Measurements from ENCODE around the gene KLHL3.
"Not testable (repeated sequence)": the region's sequence is repeated elsewhere in the genome, so short reads cannot be mapped to it uniquely, and the experiment has no call there.

The KLHL3 gene

DNA sequence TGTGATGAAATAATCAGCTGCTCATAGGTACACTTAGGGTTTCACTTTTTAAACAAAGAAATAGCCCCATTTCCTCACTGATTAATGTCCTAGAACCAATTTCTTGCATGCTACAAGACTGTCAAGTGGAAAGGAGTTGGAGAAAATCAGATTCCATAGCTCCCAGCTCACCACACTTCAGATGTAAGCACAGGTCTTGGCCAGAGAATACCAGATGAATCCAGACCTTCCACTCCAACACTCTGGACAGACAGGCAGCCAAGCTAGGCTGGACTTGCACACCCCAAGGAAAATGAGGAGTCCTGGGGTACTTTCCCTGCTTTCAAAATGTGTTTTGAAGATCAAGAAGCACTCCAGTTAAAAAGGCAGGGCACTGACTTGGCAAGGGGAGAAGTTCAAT, 68.5 kb downstream of the KLHL3 start:
- no peak for DNase-seq (ENCODE audit: low spot score)

DNA sequence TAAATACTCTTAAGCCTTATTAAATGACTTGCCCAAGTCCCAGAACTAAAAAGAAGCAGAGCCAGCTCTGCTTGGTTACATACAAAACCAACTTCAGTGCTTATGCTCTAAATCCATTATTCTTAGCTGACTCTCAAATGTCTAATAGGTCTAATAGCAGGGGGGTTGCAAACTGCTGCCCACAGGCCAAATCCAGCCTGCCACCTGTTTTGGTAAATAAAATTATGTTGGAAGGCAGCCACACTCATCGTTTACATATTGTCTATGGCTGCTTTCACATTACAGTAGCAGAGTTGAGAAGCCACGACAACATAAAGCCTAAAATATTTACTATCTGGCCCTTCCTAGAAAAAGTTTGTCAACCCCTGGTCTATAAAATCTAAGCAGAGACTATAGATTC, 69.0 kb downstream of the KLHL3 start:
- no peak for DNase-seq (ENCODE audit: low spot score)

DNA sequence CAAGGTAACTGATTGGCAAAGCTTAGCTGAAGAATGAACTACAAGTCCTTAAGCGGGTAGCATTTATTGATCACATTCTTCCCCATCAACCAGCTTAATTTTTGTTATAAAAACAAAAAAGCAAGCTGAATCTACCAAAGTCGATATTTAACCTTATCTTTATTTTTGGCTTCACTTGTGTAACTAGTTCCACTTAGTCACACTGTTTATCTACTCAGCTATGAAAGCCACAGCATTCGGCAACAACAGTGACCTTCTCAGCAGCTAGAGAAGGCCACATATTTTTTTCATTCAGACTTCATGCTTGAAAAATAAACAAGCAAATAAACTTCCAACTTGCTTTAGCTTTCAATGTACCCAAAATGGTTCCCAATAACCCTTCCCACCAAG, 69.4 kb downstream of the KLHL3 start:
- DNase-seq (ENCODE audit: low spot score): no peak

DNA sequence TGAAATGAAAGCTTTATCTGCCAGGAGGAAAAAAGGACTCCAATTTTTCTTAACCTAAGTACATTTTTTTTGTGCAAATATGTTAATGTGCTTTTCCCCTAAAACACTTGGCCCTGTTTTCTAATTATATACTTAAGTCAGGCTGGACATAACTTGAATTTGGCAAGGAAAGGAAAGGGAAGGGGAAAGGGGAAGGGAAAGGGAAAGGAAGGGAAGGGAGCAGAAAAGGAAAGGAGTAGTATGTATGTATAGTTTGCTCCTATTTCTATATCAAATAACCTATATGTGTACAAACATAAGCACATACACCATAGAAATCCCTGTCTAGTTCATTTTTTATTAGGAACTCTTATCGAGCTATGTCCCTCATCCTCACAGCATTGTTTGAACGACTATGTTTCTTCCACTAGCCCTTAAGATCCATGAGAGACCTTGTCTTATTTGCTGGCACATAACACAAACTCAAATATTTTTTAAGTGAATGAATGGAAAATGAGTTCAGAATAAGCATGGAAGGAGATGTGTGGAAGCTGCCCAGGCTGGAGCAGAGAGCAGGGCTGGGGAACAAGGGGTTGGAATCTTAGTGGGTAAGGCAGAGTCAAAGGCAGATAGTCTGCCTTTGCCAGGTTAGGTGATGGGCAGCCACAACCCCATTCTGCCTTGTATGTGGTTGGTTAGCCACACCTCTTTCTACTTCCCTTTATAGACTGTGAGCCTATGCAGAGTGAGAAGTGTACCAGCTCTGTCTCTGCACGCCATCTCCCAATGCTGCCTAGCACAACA, 70.0 kb downstream of the KLHL3 start:
- DNase-seq (ENCODE audit: low spot score): no peak

DNA sequence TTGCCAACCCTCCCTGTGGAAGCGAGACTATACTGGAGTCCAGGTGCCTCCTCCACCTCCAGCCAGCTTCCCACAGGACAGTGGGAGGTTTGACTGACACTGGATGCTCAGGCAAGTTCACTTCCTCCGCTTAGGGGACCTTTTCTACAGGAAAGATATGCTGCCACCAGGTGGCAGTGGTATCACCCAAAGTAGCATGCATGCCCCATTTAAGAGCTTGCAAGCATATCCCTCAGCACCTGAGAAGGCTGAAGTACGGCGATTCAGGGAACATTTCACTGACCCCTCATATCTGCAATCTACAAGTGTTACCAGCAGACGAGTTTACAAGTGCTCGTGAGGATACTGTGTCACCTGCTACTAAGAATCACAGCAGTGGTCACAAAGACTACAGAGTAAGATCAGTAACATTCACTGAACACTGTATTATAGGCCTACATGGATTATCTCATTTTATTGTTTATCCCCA, 75.5 kb downstream of the KLHL3 start:
- DNase-seq (ENCODE audit: low spot score): peak; percentile 49

DNA sequence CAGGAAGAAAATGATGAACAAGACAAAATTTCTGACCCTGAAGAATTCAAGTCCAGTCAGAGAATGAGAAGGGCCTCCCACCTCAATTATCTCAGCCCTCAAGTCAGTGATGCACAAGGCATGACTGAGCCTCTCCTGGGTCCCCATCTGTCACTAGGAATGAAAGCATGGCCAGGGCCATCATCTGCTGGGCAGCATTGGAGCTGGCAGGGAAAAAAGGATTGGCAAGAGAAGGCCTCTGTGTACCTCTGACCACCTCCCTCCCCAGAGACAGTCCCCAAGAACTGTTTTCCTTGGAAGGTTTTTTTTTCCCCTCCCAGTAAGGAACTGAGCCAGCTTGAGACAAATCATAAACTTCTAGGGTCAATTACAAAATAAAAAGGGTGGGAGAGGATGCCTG, 76.7 kb downstream of the KLHL3 start:
- DNase-seq (ENCODE audit: low spot score): no peak

DNA sequence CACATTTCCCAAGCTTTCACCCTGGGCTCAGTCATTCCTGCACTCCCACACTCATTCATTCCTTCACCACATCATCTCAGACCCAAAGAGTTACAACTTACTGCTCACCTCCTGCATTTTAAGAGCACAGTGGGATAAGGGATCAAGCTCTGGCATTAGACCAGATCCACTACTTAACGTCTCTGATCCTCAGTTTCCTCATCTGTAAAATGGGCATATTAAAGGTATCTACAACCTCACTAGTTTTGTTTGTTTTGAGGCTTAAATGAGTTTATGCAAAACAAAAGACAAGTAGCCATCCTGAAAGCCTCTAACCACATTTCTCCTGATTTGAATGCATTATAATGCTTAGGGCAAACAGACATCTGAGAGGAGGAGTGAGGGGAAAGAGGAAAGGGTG, 77.6 kb downstream of the KLHL3 start:
- DNase-seq (ENCODE audit: low spot score): no peak

DNA sequence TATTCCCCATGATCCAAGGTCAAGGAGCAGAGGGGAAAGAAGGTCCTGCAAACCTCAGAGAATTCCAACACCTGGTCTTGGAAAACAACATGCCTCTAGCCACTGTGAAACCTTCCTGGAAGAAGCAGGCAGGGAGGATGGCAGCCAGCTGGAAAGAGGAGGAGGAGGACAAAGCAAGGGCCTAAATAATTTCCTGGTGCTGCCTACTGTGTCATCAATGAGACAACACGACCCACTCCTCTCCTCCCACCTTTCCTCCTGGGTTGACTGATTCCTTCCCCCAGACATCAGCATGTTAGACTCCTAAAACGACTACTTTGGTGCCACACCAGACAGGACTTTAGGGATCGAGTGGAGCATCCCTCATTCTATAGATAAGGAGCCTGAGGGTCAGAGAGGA, 78.8 kb downstream of the KLHL3 start:
- DNase-seq (ENCODE audit: low spot score): no peak

DNA sequence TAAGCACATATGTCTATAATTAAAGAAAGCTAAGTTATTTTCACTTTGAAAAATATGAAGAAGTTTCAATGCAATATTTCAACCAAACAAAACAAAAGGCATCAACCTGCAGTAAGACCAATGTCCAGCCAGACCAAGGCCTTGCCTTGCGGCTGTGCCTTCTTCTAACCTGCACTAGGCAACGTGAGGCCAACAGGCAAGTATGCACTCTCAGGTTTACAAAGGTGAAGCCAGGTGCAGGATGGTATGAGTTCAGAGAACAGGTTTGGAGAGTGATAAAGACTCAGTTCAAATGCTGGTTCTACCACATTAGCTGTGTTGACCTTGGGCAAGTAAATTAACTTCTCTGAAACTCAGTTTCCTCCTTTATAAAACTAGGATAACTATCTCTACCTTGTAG, 79.3 kb downstream of the KLHL3 start:
- DNase-seq (ENCODE audit: low spot score): no peak

DNA sequence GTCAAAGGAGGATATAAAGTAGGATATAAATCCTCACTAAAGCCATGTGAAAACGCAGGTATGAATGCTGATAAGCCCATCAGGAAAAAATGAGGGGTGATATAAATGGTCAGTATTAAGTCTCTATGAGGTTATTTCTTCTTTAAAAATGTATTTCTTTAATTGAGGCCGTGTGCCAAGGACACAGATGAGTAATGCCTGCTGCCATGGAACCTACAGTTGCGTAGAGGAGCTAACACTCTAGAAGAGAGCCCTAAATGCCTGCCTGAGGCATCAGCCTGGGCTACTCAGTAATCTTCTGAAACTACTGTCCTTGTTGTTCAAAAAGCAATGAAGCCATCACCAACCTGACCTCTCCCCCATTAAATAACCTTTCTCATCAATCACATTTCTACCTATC, 84.9 kb downstream of the KLHL3 start:
- DNase-seq (ENCODE audit: low spot score): no peak

DNA sequence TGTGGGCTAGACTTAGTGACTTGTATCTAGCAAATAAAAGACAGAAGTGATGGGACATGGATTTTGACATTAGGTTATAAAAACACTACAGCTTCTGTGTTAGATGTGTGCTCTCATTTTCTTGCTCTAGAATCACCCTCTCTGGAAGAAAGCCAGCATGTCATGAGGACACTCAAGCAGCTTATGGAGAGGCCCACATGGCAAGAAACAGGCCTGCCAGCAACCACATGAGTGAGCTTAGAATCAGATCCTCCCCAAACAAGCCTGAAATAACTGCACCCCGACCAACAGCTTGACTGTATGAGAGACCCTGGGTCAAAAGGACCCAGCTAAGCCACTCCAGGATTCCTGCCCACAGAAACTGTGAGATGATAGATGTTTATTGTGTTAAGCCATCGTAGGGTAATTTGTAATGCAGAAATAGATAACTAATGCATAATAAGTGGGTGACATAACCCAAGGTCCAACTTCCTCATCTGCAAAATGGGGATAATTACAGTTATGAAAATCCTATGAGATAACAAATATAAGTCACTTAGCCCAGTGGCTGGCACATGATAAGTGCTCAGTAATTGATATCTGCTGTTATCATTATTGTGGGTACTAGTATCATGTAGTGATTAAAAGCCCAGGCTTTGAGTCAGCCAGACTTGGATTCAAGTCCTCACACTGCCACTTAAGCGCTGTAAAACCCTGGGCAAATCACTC, 86.5 kb downstream of the KLHL3 start:
- DNase-seq (ENCODE audit: low spot score): no peak

DNA sequence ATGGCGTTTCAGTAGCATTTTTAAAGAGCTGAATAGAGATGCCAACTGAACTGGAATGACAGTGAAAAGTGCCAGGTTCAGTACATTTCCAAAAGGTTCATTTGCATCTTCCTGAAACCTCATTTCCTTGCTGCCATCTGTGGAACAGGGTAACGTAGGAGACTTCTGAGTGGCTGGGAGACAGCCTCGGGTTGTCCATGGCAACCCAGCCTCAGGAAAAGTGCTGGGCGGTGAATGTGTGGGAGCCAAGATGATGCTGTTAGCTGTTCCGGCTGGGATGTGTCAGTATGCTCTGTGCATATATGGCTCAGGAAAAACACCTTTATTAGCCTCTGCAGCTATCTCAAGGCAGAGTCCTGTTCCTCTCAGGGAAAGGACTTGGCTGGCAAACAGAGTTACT, 87.5 kb downstream of the KLHL3 start:
- no peak for DNase-seq (ENCODE audit: low spot score)

DNA sequence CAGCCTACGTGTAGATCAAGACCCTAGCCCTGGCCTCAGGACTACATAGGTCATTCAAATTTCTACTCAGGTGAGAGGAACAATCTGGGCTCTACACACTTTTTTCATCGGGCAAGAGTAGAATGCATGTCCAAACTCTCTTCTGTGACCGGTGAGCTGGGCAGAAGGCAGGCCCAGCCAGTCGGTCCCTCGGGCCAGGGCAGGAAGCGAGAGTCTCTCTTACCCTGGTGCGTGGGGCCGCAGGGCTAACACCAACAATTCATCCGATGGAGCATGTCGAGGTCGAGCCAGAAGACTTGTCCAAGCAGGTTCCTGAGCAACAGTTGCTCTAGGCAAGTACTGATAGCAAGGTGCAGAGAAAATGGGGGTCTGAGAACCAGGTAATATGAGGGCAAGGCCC, 88.5 kb downstream of the KLHL3 start:
- DNase-seq (ENCODE audit: low spot score): no peak

DNA sequence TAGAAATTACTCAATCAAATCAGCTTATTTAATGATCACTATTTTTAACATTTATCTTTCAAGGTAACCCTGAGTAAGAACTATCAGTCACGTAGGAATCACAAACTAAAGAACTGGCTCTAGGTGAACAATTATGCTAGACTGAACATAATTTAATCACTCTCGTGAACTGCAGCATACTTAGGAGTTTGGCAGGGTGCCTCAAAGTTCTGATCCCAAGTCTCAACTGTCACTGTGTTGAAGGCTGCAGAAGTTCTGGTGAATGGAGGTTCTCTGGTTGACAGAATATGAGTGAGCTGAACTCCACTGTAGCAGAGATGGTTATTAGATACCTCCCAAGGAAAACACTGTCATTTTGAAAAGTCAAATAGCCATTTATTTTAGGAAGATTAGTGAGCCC, 89.1 kb downstream of the KLHL3 start:
- no peak for DNase-seq (ENCODE audit: low spot score)

DNA sequence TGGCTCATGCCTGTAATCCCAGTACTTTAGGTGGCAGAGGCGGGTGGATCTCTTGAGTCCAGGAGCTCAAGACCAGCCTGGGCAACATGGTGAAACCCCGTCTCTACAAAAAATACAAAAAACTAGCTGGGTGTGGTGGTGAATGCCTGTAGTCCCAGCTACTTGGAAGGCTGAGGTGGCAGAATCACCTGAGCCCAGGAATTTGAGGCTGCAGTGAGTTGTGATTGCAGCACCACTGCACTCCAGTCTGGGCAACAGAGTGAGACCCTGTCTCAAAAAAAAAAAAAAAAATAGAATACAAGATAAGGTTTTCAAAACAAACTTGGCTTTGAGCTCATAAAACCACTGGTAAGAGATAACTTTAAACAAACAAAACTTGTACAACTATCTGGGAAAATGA, 92.8 kb downstream of the KLHL3 start:
- DNase-seq (ENCODE audit: low spot score): not testable (repeated sequence)

DNA sequence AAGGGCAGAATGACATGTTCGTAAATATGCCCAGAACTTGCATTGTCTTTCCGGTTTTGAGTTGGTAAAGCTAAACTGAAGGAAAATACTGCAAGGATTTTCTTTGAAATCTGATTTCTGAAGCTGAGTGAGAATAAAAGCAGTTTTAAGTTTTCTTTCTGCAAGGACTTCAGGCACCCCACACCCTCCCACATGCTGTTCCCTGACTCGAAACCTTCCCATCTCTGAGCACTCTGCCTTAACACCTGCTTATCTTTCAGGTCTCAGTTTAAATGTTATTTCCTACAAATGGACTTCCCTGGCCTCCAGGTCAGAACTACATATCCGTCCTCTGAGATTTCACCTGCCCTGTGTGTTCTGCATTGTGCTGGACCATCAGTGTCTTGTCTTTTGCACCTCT, 93.8 kb downstream of the KLHL3 start:
- no peak for DNase-seq (ENCODE audit: low spot score)

DNA sequence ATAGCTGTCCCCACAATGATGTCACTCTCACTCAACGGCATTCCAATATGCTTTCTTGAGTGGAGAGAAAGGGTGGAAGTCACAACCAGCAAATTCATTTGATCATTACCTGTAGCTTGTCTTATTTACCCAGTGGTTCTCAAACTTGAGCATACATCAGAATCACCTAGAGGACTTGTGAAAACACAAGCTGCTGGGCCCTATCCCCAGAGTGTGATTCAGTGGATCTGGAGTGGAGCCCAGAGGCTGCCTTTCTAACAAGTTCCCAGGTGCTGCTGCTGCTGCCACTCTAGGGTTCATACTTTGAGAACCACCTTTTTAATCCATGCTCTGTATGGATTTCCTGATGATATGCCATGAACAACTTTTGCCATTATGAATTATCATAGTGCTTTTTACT, 94.7 kb downstream of the KLHL3 start:
- DNase-seq (ENCODE audit: low spot score): no peak

DNA sequence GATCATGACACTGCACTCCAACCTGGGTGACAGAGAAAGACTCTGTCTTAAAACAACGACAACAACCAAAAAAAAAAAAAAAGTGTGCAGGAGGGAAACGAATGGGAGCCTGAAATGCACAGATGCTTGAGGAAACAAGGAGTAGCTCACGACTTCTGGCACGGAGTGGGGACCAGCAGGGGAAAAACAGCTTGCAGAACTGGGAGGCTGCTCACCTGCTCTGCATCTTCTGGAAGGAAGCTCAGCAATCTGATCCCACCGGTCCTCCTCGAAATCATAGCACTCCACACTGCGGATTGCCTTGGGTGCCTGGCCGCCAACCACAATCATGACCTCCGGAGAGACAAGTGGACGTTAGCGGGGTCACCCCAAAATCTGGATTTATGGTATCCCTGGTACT, 96.2 kb downstream of the KLHL3 start:
- no peak for DNase-seq (ENCODE audit: low spot score)

DNA sequence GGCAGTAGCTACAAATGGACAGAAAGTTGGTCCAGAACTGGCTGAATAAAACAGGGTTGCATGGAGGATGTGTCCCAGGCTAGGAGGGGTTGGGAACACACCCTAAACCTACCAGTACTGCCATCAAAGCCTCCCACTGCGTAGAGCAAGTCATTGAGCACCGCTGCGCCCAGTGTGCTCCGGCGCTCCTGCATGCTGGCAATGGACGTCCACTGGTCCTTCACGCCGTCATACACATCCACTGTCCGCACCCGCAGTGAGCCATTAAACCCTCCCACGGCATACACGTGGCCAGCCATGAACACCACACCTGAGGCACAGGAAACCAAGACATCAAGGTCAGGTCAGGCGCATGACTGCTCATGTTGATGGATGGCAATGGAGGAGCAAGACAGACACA, 97.0 kb downstream of the KLHL3 start:
- no peak for DNase-seq (ENCODE audit: low spot score)

DNA sequence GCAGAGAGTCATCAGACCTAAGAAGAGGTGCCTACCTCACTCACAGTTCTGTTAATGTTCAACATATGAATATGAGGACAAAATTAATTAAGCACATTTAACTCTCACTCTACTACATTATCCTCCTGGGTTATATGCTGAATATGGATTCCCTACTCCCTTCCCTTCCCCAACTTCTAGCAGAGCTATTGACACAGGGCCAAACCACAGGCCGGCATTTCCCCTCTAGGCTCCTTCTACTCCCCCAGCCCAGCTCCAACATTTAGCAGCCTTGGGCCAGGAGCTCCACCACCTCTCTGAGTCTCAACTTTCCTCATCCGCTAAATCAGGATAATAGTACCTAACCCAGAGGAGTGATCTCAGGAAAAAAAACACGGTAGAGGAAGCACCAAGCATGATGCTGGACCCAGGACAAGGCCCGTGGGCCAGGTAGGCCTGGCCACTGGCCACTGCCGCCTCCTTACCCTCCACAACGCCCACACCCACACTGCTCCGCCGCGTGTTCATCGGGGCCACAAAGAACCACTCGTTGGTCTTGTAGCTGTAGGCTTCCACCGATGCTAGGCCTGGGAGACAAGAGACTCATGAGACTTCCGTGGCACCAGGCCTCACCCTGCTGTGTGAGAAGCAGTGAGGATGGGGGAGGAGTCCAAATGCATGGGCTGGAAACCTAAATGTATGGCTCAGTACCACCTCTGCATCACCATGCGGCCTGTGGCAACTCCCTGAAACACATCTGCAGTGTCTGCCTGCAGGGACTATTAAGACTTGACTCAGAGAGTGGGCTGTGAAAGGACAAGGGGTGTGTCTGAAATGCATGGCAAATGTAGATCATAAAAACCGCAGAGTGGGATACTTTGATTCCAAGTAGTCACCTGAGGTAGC, 98.8 kb downstream of the KLHL3 start:
- no peak for DNase-seq (ENCODE audit: low spot score)

DNA sequence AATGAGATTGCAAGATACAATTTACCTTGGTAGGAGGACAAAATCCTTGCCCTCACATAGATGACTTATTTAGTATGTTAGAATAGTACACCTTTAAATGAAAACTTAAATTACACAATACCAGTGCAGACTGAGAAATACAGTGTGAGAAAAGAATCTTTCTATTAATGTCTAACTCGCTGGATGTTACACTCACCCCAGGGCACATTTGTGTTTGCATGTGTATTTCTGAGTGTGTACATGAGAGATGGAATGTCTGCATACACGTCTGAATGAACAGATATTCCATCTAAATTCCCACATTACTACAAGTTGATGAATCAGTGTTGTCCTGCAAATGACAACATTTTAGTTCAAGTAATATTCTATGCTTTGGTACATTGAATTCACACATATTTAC, 99.8 kb downstream of the KLHL3 start:
- DNase-seq (ENCODE audit: low spot score): no peak

DNA sequence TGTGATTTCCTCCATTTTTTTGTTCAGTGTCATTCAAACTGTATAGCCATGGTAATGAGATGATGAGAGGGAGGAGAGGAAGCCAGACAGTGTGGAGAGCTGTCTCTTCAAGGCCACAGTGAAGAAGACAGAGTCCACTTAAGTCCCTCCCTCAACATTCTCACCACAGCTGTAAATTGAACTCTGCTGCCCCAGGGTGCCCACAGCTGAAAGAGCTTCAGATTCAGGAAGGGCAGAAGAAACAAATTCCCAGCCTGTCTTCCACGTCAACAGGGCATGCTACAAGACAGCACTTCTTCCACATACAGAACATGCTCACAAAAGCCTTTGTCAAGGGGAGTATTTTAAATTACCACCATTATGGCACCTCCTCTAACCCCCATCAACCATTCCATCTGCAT, 100.4 kb downstream of the KLHL3 start:
- DNase-seq (ENCODE audit: low spot score): no peak

DNA sequence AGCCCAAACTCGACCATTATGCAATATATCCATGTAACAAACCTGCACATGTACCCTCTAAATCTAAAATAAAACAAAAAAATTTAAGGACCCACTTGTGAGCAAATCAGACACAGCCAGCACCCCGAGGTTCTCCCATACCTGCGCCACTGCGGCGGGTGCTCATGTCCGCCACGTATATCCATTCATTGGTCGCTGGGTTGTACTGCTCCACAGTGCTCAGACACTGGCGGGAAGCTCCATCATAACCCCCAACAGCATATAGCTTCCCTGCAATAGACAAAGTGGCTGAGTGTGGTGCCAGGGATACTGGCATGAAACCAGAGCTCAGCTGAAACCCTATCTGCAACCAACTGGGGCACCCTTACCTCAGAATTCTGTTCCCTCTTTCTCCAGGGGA, 102.0 kb downstream of the KLHL3 start:
- no peak for DNase-seq (ENCODE audit: low spot score)

Measured in HuH-7 (cell line).